K562 (cell line): ENCODE measurements around the gene CADM2. TPM values are rescaled to one million over a fixed set of nuclear protein-coding genes. Genes with fewer than 3 reads are reported as not detected.
A peak's percentile ranks its signal among the peaks of the same experiment; 100 is the strongest.

Experiments
- FOS ChIP-seq: IDR thresholded peaks from 3 replicates; pipeline ENCODE4 v1.6.1; 2011; ENCODE audit not compliant: insufficient read length; ENCODE audit errors: extremely low read depth
- HNRNPUL1 ChIP-seq: fragments of 200-400 bp; formaldehyde crosslinking; IDR thresholded peaks from 2 replicates; pipeline ENCODE4 v1.6.1; 2017; ENCODE audit warnings: low read length
- RAD21 ChIP-seq, 2 experiments: fragments of 250-450 bp in 1 of 2; fragments of 450-650 bp in 1 of 2; sonication (Bioruptor Pico) in 1 of 2; formaldehyde crosslinking in 1 of 2; IDR thresholded peaks in 1 of 2; conservative IDR thresholded peaks in 1 of 2; 2 replicates each; pipeline versions ENCODE4 v1.4.0 to v1.8.0; 2020 to 2022; ENCODE audit warnings: mild to moderate bottlenecking in 2 of 2, moderate library complexity in 1 of 2
- SRSF9 ChIP-seq: fragments of 200-400 bp; formaldehyde crosslinking; IDR thresholded peaks from 2 replicates; pipeline ENCODE4 v1.6.1; 2017; ENCODE audit warnings: low read depth, low read length, borderline replicate concordance
- polyA plus RNA-seq, 8 experiments: library from polyadenylated mRNA; depleted of rRNA in 4 of 8; stranded (reverse) in 5 of 8; unstranded in 3 of 8; fragments of >200 nt; fragmentation: Nextera tagmentation in 2 of 8; fragmentation: Illumina TruSeq in 1 of 8; extraction: Ambion mirVana in 2 of 8; extraction: Trizol in 1 of 8; gene quantifications; 2 replicates each; pipeline versions ENCODE4 v1.2.1 to v1.2.3, GENCODE V29; 2011 to 2014; ENCODE audit warnings: inconsistent platforms in 1 of 8, missing spikeins in 1 of 8
- total RNA-seq, 7 experiments: library from RNA; depleted of rRNA in 6 of 7; stranded (reverse); fragments of >200 nt in 6 of 7; fragmentation: Illumina TruSeq in 2 of 7; extraction: Trizol in 2 of 7; gene quantifications; 2 replicates each; pipeline versions ENCODE4 v1.2.1 to v1.2.3, GENCODE V29; 2011 to 2021; ENCODE audit warnings: low replicate concordance in 1 of 7
- TF ChIP-seq, protein P1 (sequence below), 2 experiments: fragments of 450-650 bp; formaldehyde crosslinking in 1 of 2; IDR thresholded peaks; 2 replicates each; pipeline versions ENCODE4 v1.4.0 to v1.6.1; 2014 to 2020; ENCODE audit warnings: mild to moderate bottlenecking in 2 of 2, borderline replicate concordance in 1 of 2, low read depth in 1 of 2
- TF ChIP-seq, protein P2 (sequence below), 3 experiments: IDR thresholded peaks in 2 of 3; conservative IDR thresholded peaks in 1 of 3; 2 replicates each; pipeline ENCODE4 v1.5.1; 2011 to 2012; ENCODE audit warnings: low read length in 3 of 3, mild to moderate bottlenecking in 3 of 3, control low read depth in 2 of 3, improper control_type of control experiment in 1 of 3, inconsistent platforms in 1 of 3, low read depth in 1 of 3, mixed read lengths in 1 of 3, moderate library complexity in 1 of 3; ENCODE audit not compliant: insufficient read depth in 2 of 3
- TF ChIP-seq, protein P3 (sequence below): fragments of 450-650 bp; formaldehyde crosslinking; IDR thresholded peaks from 2 replicates; pipeline ENCODE4 v1.4.0; 2020; ENCODE audit warnings: mild to moderate bottlenecking, moderate library complexity
- TF ChIP-seq, protein P4 (sequence below): fragments of 450-650 bp; formaldehyde crosslinking; IDR thresholded peaks from 2 replicates; pipeline ENCODE4 v1.4.0; 2020; ENCODE audit warnings: mild to moderate bottlenecking, mixed read lengths

The CADM2 gene
- total and polyA plus RNA-seq, 9 of the 15 experiments (the other 6 are each of a cell fraction or from before 2014, with no cell fraction given): 0.11 to 3.2 (median 0.95) TPM

DNA sequence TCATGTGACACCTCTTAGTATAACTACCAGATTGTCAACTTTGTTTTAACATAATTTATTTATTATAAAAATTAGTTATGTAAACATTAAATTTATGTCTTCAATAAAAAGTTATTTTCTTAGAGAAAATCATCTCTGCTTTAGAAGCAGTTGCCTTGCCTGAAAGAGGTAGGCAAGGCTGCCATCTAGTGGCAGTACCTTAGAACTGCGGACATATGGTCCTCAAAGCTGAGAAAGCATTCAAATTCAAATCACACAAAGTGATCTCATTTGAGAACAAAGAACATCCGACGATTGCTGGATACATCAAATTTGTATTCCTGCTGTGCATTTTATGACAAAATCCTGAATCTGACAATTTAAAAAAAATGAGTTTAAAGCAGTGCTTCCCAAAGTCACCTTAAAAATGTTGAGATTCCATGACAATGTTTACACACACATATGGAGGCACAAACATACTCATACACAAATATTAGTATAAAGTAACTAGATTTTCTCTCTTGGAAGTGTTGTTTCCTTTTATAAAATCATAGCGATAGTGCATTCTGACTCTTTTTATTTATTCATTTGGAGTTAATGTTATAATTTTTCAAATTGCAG is 617.4 kb downstream of the CADM2 start (continued):
- TF ChIP-seq, protein P1, sequence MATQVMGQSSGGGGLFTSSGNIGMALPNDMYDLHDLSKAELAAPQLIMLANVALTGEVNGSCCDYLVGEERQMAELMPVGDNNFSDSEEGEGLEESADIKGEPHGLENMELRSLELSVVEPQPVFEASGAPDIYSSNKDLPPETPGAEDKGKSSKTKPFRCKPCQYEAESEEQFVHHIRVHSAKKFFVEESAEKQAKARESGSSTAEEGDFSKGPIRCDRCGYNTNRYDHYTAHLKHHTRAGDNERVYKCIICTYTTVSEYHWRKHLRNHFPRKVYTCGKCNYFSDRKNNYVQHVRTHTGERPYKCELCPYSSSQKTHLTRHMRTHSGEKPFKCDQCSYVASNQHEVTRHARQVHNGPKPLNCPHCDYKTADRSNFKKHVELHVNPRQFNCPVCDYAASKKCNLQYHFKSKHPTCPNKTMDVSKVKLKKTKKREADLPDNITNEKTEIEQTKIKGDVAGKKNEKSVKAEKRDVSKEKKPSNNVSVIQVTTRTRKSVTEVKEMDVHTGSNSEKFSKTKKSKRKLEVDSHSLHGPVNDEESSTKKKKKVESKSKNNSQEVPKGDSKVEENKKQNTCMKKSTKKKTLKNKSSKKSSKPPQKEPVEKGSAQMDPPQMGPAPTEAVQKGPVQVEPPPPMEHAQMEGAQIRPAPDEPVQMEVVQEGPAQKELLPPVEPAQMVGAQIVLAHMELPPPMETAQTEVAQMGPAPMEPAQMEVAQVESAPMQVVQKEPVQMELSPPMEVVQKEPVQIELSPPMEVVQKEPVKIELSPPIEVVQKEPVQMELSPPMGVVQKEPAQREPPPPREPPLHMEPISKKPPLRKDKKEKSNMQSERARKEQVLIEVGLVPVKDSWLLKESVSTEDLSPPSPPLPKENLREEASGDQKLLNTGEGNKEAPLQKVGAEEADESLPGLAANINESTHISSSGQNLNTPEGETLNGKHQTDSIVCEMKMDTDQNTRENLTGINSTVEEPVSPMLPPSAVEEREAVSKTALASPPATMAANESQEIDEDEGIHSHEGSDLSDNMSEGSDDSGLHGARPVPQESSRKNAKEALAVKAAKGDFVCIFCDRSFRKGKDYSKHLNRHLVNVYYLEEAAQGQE (IDR thresholded peaks at IDR 0.05; ENCODE audit: borderline replicate concordance): peak; percentile 45; the same call in 1 of the 2 replicates
- TF ChIP-seq, protein P1 (CRISPR knock-in tag; IDR thresholded peaks at IDR 0.05; ENCODE audit: low read depth): no peak
- TF ChIP-seq, protein P2, sequence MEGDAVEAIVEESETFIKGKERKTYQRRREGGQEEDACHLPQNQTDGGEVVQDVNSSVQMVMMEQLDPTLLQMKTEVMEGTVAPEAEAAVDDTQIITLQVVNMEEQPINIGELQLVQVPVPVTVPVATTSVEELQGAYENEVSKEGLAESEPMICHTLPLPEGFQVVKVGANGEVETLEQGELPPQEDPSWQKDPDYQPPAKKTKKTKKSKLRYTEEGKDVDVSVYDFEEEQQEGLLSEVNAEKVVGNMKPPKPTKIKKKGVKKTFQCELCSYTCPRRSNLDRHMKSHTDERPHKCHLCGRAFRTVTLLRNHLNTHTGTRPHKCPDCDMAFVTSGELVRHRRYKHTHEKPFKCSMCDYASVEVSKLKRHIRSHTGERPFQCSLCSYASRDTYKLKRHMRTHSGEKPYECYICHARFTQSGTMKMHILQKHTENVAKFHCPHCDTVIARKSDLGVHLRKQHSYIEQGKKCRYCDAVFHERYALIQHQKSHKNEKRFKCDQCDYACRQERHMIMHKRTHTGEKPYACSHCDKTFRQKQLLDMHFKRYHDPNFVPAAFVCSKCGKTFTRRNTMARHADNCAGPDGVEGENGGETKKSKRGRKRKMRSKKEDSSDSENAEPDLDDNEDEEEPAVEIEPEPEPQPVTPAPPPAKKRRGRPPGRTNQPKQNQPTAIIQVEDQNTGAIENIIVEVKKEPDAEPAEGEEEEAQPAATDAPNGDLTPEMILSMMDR (IDR thresholded peaks at IDR 0.05 in 2 of 3, conservative IDR thresholded peaks at IDR 0.05 in 1 of 3; ENCODE audit: insufficient read depth in 2 of 3, low read depth in 1 of 3, low read length in 3 of 3): peak; percentile 41 to 71 (median 62); a peak in 5 of 6 replicates
- TF ChIP-seq SRSF9 (no peak), FOS (no peak), RAD21 (CRISPR knock-in tag; conservative IDR thresholded peaks at IDR 0.05 in 1 of 2, IDR thresholded peaks at IDR 0.05 in 1 of 2) (peak; percentile 69 to 74), HNRNPUL1 (no peak)
- TF ChIP-seq, protein P3, sequence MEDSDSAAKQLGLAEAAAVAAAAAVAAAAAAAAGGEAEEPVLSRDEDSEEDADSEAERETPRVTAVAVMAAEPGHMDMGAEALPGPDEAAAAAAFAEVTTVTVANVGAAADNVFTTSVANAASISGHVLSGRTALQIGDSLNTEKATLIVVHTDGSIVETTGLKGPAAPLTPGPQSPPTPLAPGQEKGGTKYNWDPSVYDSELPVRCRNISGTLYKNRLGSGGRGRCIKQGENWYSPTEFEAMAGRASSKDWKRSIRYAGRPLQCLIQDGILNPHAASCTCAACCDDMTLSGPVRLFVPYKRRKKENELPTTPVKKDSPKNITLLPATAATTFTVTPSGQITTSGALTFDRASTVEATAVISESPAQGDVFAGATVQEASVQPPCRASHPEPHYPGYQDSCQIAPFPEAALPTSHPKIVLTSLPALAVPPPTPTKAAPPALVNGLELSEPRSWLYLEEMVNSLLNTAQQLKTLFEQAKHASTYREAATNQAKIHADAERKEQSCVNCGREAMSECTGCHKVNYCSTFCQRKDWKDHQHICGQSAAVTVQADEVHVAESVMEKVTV (CRISPR knock-in tag): peak; percentile 56; the same call in 1 of the 2 replicates
- TF ChIP-seq, protein P4, sequence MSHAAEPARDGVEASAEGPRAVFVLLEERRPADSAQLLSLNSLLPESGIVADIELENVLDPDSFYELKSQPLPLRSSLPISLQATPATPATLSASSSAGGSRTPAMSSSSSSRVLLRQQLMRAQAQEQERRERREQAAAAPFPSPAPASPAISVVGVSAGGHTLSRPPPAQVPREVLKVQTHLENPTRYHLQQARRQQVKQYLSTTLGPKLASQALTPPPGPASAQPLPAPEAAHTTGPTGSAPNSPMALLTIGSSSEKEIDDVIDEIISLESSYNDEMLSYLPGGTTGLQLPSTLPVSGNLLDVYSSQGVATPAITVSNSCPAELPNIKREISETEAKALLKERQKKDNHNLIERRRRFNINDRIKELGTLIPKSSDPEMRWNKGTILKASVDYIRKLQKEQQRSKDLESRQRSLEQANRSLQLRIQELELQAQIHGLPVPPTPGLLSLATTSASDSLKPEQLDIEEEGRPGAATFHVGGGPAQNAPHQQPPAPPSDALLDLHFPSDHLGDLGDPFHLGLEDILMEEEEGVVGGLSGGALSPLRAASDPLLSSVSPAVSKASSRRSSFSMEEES (CRISPR knock-in tag): 0 out of 2 replicates have a peak, but pooled peaks have one; percentile 43
